Mesothelial cell of epicardium (in vitro differentiated cells): ENCODE results near the gene CTNND2. TPM values are rescaled to one million over a fixed set of nuclear protein-coding genes. Genes with fewer than 3 reads are reported as not detected.

ENCODE experiments used
- DNase-seq, 2 experiments: peaks; one replicate each; pipeline ENCODE4 v3.0.0; 2021; ENCODE audit warnings: low spot score in 2 of 2; ENCODE audit not compliant: unreplicated experiment in 2 of 2
- H3K27ac Mint-ChIP-seq: 2 replicates; pipeline ENCODE4 v1.8.0; 2021; ENCODE audit warnings: mixed read lengths
- H3K27me3 Mint-ChIP-seq: 2 replicates; pipeline ENCODE4 v1.8.0; 2021; ENCODE audit warnings: low read depth, mixed read lengths
- H3K36me3 Mint-ChIP-seq: 2 replicates; pipeline ENCODE4 v1.8.0; 2021; ENCODE audit warnings: mixed read lengths
- H3K4me1 Mint-ChIP-seq: 2 replicates; pipeline ENCODE4 v1.8.0; 2021; ENCODE audit warnings: mixed read lengths
- H3K4me3 Mint-ChIP-seq: 2 replicates; pipeline ENCODE4 v1.8.0; 2021; ENCODE audit warnings: mild to moderate bottlenecking, moderate library complexity, mixed read lengths
- H3K9me3 Mint-ChIP-seq: 2 replicates; pipeline ENCODE4 v1.8.0; 2021; ENCODE audit warnings: mixed read lengths
- total RNA-seq: library from RNA; stranded (reverse); gene quantifications from 3 replicates; pipeline ENCODE4 v1.2.1, GENCODE V29; 2021
- TF ChIP-seq, protein P1 (sequence below): fragments of 200-600 bp; sonication (generic); IDR thresholded peaks from one replicate; pipeline ENCODE4 v1.5.0; 2021; ENCODE audit warnings: antibody characterized with exemption; ENCODE audit not compliant: unreplicated experiment

Gene CTNND2
- total RNA-seq, 1 donor from 2014 or later = 7.9 TPM

DNA sequence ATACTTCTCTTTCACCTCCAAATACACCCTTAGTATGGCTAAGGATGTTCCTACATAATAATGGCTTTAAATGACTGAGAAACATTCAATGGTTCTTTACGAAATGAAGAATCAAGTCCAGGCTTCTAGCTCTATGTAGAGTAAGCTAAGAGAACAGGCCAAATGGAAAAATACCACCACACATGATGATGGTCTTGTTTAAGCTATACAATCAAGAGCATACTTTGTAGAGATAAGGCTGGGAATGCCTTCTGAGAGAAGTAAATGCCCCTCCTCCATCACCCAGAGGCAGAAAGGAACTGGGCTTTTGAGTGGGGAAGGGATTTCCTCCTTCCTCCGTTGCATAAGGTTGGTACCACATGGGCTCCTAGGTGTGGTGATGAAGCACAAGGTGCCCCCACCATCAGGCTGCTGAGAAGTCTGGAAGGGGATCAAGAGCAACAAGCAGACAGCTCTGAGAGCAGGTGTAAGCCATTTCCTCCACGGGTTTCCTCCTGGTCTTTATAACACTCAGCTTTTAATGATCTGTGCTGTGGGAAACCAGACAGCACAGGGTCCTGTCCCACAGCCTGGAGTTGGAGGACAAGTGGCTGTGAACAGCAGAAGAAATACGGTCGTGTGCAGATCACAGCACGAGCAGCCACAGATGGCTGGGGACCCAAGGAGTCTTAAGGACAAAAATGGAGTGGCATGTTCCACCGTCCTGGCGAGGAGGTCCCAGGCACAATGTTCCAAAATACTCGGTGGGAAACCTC, 396.9 kb downstream of the CTNND2 start:
- no peak overlapping the region for H3K4me3 Mint-ChIP-seq
- no peaks in the 10 kb centered on the region for H3K36me3 Mint-ChIP-seq
- no peak overlapping the region for H3K27ac Mint-ChIP-seq
- TF ChIP-seq, protein P1, sequence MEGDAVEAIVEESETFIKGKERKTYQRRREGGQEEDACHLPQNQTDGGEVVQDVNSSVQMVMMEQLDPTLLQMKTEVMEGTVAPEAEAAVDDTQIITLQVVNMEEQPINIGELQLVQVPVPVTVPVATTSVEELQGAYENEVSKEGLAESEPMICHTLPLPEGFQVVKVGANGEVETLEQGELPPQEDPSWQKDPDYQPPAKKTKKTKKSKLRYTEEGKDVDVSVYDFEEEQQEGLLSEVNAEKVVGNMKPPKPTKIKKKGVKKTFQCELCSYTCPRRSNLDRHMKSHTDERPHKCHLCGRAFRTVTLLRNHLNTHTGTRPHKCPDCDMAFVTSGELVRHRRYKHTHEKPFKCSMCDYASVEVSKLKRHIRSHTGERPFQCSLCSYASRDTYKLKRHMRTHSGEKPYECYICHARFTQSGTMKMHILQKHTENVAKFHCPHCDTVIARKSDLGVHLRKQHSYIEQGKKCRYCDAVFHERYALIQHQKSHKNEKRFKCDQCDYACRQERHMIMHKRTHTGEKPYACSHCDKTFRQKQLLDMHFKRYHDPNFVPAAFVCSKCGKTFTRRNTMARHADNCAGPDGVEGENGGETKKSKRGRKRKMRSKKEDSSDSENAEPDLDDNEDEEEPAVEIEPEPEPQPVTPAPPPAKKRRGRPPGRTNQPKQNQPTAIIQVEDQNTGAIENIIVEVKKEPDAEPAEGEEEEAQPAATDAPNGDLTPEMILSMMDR = no peak
- no peaks in the 10 kb centered on the region for H3K27me3 Mint-ChIP-seq
- no peak for DNase-seq
- no peaks in the 10 kb centered on the region for H3K9me3 Mint-ChIP-seq
- H3K4me1 Mint-ChIP-seq = peaks cover 7% of the 10 kb centered on the region

- H3K27me3 Mint-ChIP-seq = no peaks in the 10 kb centered on the region
- H3K4me1 Mint-ChIP-seq = peaks cover 7% of the 10 kb centered on the region
- no peaks in the 10 kb centered on the region for H3K9me3 Mint-ChIP-seq
- TF ChIP-seq, protein P1 = no peak
- no peaks in the 10 kb centered on the region for H3K36me3 Mint-ChIP-seq
- DNase-seq = no peak
- H3K4me3 Mint-ChIP-seq = no peak overlapping the region
- no peak overlapping the region for H3K27ac Mint-ChIP-seq
These were observed 399.4 kb downstream of the CTNND2 start for GRCh38 chr5:11504886-11505193.

DNA sequence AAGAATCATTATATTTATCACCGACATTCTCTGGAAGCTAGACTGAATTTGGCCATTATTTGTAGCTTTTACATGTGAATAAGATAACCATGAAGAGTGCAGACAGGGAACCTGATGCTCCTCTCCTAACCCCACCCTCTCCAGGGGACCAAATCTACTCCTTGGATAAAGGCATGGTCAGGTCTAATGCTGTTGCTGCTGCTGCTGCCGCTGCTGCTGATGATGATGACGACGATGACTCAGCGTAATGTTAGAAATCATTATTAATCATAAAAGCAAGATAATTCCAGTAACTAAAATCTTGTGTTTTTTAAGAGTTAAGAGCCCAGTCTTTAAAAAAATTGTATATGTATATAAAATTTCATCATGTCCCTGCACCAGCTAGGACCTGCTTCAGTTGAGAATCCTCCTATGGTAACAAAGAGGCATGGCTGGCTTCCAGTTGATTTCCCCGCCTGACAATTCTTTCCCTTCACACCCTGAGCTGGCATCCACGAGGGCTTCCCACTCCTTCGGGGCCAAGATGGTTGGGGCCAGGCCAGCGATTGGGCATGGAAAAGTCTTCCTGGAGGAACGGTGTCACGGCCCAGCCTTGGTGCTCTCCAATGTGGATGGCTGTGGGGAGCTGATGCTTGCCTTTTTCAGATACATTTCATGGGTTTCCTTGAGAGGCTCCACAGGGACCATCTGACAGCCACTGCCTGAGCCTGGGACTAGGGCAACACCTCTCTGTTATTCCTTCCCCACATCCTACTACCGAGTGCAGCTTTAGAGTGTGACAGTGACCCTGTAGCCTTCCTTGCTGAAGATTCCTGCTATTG, 400.0 kb downstream of the CTNND2 start:
- Mint-ChIP-seq H3K36me3 (no peaks in the 10 kb centered on the region), H3K27me3 (no peaks in the 10 kb centered on the region), H3K4me3 (no peak overlapping the region), H3K4me1 (peaks cover 7% of the 10 kb centered on the region), H3K27ac (no peak overlapping the region), H3K9me3 (no peaks in the 10 kb centered on the region)
- no peak for DNase-seq
- TF ChIP-seq, protein P1 = no peak

GRCh38 chr5:11502783-11503182, 401.5 kb downstream of the CTNND2 start:
- TF ChIP-seq, protein P1 = no peak
- DNase-seq = no peak
- Mint-ChIP-seq H3K27me3 (no peaks in the 10 kb centered on the region), H3K9me3 (no peaks in the 10 kb centered on the region), H3K4me1 (peaks cover 7% of the 10 kb centered on the region), H3K4me3 (no peak overlapping the region), H3K36me3 (no peaks in the 10 kb centered on the region), H3K27ac (no peak overlapping the region)

- Mint-ChIP-seq H3K27ac (no peak overlapping the region), H3K36me3 (no peaks in the 10 kb centered on the region), H3K27me3 (no peaks in the 10 kb centered on the region), H3K4me1 (peaks cover 4% of the 10 kb centered on the region), H3K9me3 (no peaks in the 10 kb centered on the region), H3K4me3 (no peak overlapping the region)
- DNase-seq = no peak
- TF ChIP-seq, protein P1 = no peak
These were observed 406.6 kb downstream of the CTNND2 start for GRCh38 chr5:11497651-11498050.
